ENCODE results near the gene NID2. TPM values are rescaled to one million over a fixed set of nuclear protein-coding genes. Genes with fewer than 3 reads are reported as not detected.

The NID2 gene
- polyA plus RNA-seq, 1 of the 3 experiments (the other 2 are of a cell fraction): 22.7 TPM

DNA sequence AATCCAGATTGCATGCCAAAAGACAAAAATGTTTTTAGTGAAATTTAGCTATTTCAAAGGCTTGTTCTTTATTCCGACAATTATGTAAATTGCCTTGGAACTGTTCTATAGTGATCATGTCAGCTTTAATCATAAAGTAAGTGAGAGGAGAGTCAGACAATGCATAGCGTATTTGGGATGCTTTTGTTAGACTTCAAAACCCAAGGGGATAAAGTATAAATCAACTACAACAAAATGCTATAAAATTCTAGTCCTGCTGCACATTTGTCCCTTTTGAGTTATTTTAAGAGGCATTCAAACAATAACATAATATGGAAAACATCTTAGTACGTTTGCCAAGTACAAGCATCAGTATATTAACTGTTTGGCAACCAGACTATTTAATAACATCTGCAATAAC is 68.2 kb downstream of the NID2 start:
- H3K9ac ChIP-seq: peak overlapping the region; percentile 48; the same call in 1 of the 2 replicates
- H3F3A ChIP-seq (replicated peaks; ENCODE audit: insufficient read depth): peaks cover 35% of the 10 kb centered on the region
- peak overlapping the region in 1 of 2 experiments; percentile 90; a peak in 2 of 4 replicates for H3K27ac ChIP-seq (ENCODE audit: low read depth in 2 of 2, low read length in 1 of 2)
- H3K9me3 ChIP-seq: no peaks in the 10 kb centered on the region
- peaks cover 54% of the 10 kb centered on the region for H3K79me2 ChIP-seq (ENCODE audit: insufficient read depth)
- no peaks in the 10 kb centered on the region for H3K9me2 ChIP-seq
- H3K4me3 ChIP-seq (ENCODE audit: low read depth in 2 of 2, low read length in 1 of 2): no peak overlapping the region
- H3K36me3 ChIP-seq (replicated peaks in 1 of 2; ENCODE audit: control insufficient read depth in 1 of 2, insufficient read depth in 2 of 2, low read length in 1 of 2): peaks cover 76 to 97% of the 10 kb centered on the region in 2 experiments
- no peak for TF ChIP-seq GABPA (IDR thresholded peaks at IDR 0.05; ENCODE audit: low read depth)
- TF ChIP-seq EP300 (IDR thresholded peaks at IDR 0.05; ENCODE audit: borderline replicate concordance in 1 of 2, low read depth in 1 of 2, low read length in 1 of 2): no peak
- TF ChIP-seq, protein P1, sequence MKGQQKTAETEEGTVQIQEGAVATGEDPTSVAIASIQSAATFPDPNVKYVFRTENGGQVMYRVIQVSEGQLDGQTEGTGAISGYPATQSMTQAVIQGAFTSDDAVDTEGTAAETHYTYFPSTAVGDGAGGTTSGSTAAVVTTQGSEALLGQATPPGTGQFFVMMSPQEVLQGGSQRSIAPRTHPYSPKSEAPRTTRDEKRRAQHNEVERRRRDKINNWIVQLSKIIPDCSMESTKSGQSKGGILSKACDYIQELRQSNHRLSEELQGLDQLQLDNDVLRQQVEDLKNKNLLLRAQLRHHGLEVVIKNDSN (IDR thresholded peaks at IDR 0.05; ENCODE audit: borderline replicate concordance, low read depth): no peak
- TF ChIP-seq NFIC (IDR thresholded peaks at IDR 0.05; ENCODE audit: borderline replicate concordance): no peak
- TF ChIP-seq, protein P2, sequence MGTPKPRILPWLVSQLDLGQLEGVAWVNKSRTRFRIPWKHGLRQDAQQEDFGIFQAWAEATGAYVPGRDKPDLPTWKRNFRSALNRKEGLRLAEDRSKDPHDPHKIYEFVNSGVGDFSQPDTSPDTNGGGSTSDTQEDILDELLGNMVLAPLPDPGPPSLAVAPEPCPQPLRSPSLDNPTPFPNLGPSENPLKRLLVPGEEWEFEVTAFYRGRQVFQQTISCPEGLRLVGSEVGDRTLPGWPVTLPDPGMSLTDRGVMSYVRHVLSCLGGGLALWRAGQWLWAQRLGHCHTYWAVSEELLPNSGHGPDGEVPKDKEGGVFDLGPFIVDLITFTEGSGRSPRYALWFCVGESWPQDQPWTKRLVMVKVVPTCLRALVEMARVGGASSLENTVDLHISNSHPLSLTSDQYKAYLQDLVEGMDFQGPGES (IDR thresholded peaks at IDR 0.05; ENCODE audit: low read depth, low read length): no peak
- TF ChIP-seq EZH2phosphoT487 (IDR thresholded peaks at IDR 0.05; ENCODE audit: borderline replicate concordance, low read depth): no peak
- TF ChIP-seq, protein P3, sequence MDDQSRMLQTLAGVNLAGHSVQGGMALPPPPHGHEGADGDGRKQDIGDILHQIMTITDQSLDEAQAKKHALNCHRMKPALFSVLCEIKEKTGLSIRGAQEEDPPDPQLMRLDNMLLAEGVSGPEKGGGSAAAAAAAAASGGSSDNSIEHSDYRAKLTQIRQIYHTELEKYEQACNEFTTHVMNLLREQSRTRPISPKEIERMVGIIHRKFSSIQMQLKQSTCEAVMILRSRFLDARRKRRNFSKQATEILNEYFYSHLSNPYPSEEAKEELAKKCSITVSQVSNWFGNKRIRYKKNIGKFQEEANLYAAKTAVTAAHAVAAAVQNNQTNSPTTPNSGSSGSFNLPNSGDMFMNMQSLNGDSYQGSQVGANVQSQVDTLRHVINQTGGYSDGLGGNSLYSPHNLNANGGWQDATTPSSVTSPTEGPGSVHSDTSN (IDR thresholded peaks at IDR 0.05): no peak
- TF ChIP-seq CHD2 (IDR thresholded peaks at IDR 0.05; ENCODE audit: low read length, partially characterized antibody): no peak
- no peak for TF ChIP-seq FOXJ3 (CRISPR knock-in tag; IDR thresholded peaks at IDR 0.05)
- no peak for TF ChIP-seq POLR2AphosphoS5 (IDR thresholded peaks at IDR 0.05; ENCODE audit: low read depth, low read length)
- TF ChIP-seq TCF12 (IDR thresholded peaks at IDR 0.05): no peak
- no peak for TF ChIP-seq NRF1 (IDR thresholded peaks at IDR 0.05; ENCODE audit: low read depth, low read length)
- no peak for TF ChIP-seq FOXM1 (IDR thresholded peaks at IDR 0.05; ENCODE audit: low read depth)
- no peaks in the 10 kb centered on the region for H3K27me3 ChIP-seq (ENCODE audit: insufficient read depth)
- H4K20me1 ChIP-seq (ENCODE audit: insufficient read depth): no peaks in the 10 kb centered on the region
- peaks cover 0 to 17% of the 10 kb centered on the region in 2 experiments; a peak in 2 of 4 replicates for H3K4me1 ChIP-seq (ENCODE audit: control insufficient read depth in 1 of 2, insufficient read depth in 2 of 2, low read depth in 1 of 2, low read length in 1 of 2)
- ChIA-PET POLR2A (no interaction called here), CTCF (no interaction called here)
- H2AFZ ChIP-seq (ENCODE audit: low read depth): no peak overlapping the region
- peak overlapping the region; percentile 17; the same call in 1 of the 2 replicates for H3K4me2 ChIP-seq
- 83% methylated on average over 3 of the region's 3 CpGs for WGBS (ENCODE audit: low lambda C conversion rate)
- DNase-seq: no peak

DNA sequence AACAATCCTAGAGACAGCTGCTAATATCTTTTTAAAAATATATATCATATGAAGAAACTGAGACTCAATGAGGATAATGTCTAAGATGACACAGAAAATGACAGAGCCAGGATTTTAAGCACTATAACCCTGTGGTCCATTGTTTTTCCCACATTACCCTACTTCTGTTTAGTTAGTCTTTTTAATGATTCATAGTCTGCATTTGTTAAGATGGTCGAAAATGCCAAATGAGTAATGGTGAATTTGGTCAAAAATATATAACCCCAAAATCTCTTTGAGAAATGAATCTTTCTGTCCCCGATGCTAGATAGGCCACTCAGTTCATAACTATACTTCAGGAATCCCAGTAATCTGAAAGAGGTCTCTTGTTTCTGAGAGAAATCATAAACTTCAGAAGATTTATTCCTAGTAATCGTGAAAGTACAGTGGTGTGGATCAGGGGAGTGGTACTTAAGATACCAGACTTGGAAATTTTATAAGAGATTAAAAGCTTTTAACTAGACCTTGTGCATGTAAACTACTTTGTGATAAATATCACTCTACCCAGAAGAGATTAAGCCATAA is 68.8 kb downstream of the NID2 start:
- WGBS (ENCODE audit: low lambda C conversion rate): 27% methylated on average over 3 of the region's 3 CpGs
- no peak for DNase-seq
- peaks cover 76 to 97% of the 10 kb centered on the region in 2 experiments for H3K36me3 ChIP-seq (replicated peaks in 1 of 2; ENCODE audit: control insufficient read depth in 1 of 2, insufficient read depth in 2 of 2, low read length in 1 of 2)

More for the DNA sequence above, 68.8 kb downstream of the NID2 start:
- TF ChIP-seq FOXM1 (IDR thresholded peaks at IDR 0.05; ENCODE audit: low read depth) (no peak), TCF12 (IDR thresholded peaks at IDR 0.05) (0 out of 2 replicates have a peak, but pooled peaks have one; percentile 8), FOSL2 (IDR thresholded peaks at IDR 0.05; ENCODE audit: borderline replicate concordance, low read depth) (peak; percentile 65), EP300 (IDR thresholded peaks at IDR 0.05; ENCODE audit: borderline replicate concordance in 1 of 2, low read depth in 1 of 2, low read length in 1 of 2) (peak in 1 of 2 experiments; percentile 13; a peak in 1 of 4 replicates), NFIC (IDR thresholded peaks at IDR 0.05; ENCODE audit: borderline replicate concordance) (peak; percentile 16; the same call in 1 of the 2 replicates), CHD2 (IDR thresholded peaks at IDR 0.05; ENCODE audit: low read length, partially characterized antibody) (no peak), POLR2AphosphoS5 (IDR thresholded peaks at IDR 0.05; ENCODE audit: low read depth, low read length) (no peak), TAF1 (IDR thresholded peaks at IDR 0.05; ENCODE audit: borderline replicate concordance, low read depth, low read length) (no peak)
- TF ChIP-seq, protein P3 (IDR thresholded peaks at IDR 0.05): peak; percentile 28
- TF ChIP-seq, protein P4, sequence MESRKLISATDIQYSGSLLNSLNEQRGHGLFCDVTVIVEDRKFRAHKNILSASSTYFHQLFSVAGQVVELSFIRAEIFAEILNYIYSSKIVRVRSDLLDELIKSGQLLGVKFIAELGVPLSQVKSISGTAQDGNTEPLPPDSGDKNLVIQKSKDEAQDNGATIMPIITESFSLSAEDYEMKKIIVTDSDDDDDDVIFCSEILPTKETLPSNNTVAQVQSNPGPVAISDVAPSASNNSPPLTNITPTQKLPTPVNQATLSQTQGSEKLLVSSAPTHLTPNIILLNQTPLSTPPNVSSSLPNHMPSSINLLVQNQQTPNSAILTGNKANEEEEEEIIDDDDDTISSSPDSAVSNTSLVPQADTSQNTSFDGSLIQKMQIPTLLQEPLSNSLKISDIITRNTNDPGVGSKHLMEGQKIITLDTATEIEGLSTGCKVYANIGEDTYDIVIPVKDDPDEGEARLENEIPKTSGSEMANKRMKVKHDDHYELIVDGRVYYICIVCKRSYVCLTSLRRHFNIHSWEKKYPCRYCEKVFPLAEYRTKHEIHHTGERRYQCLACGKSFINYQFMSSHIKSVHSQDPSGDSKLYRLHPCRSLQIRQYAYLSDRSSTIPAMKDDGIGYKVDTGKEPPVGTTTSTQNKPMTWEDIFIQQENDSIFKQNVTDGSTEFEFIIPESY (IDR thresholded peaks at IDR 0.05; ENCODE audit: borderline replicate concordance, low read depth): no peak
- Histone ChIP-seq H3K9me2 (no peaks in the 10 kb centered on the region), H4K20me1 (ENCODE audit: insufficient read depth) (no peaks in the 10 kb centered on the region), H3K4me1 (ENCODE audit: control insufficient read depth in 1 of 2, insufficient read depth in 2 of 2, low read depth in 1 of 2, low read length in 1 of 2) (peaks cover 0 to 17% of the 10 kb centered on the region in 2 experiments; a peak in 2 of 4 replicates), H2AFZ (ENCODE audit: low read depth) (no peak overlapping the region), H3K79me2 (ENCODE audit: insufficient read depth) (peaks cover 54% of the 10 kb centered on the region), H3K4me3 (ENCODE audit: low read depth in 2 of 2, low read length in 1 of 2) (no peak overlapping the region), H3K9me3 (no peaks in the 10 kb centered on the region), H3K27ac (ENCODE audit: low read depth in 2 of 2, low read length in 1 of 2) (peak overlapping the region in 1 of 2 experiments; percentile 90; a peak in 2 of 4 replicates), H3F3A (replicated peaks; ENCODE audit: insufficient read depth) (peaks cover 35% of the 10 kb centered on the region), H3K9ac (peak overlapping the region; percentile 48; the same call in 1 of the 2 replicates), H3K27me3 (ENCODE audit: insufficient read depth) (no peaks in the 10 kb centered on the region), H3K4me2 (peak overlapping the region; percentile 17; the same call in 1 of the 2 replicates)
- ChIA-PET CTCF (interaction anchor here (1.4 kb wide), 1 partner anchor 16 kb away, joined by 3 read pairs; no protein-coding TSS in a partner anchor), POLR2A (no interaction called here)

All from SK-N-SH (cell line).